Natural killer cell (primary cell): ENCODE data around the gene METRNL. TPM values are rescaled to one million over a fixed set of nuclear protein-coding genes. Genes with fewer than 3 reads are reported as not detected.

ENCODE experiments used
- ATAC-seq, 3 donors: fragments of 150-1000 bp in 2 of 3; fragments of 200-7000 bp in 1 of 3; cut with Tn5 transposase; 1 replicate in 1 of 3; 2 replicates in 2 of 3; pipeline ENCODE4 v1.10.0; 2021; ENCODE audit warnings: mild to moderate bottlenecking in 2 of 3, moderate library complexity in 2 of 3
- DNase-seq, 2 donors: peaks; one replicate each; pipeline versions ENCODE4 v3.0.0 to v3.0.0-alpha.2; 2013 to 2021; ENCODE audit warnings: mixed read lengths in 1 of 2
- H3K27ac ChIP-seq: one replicate; pipeline ENCODE4 v1.5.1; 2013; ENCODE audit warnings: mild to moderate bottlenecking, low read length
- H3K27me3 ChIP-seq: one replicate; pipeline ENCODE4 v1.6.1; 2013; ENCODE audit warnings: low read length; ENCODE audit not compliant: control insufficient read depth, insufficient read depth
- H3K36me3 ChIP-seq: one replicate; pipeline ENCODE4 v1.6.1; 2013; ENCODE audit warnings: low read length; ENCODE audit not compliant: control insufficient read depth, insufficient read depth
- H3K4me1 ChIP-seq: one replicate; pipeline ENCODE4 v1.6.1; 2013; ENCODE audit warnings: low read length; ENCODE audit not compliant: control insufficient read depth, insufficient read depth
- H3K4me3 ChIP-seq: one replicate; pipeline ENCODE4 v1.5.1; 2013; ENCODE audit warnings: low read length
- H3K9me3 ChIP-seq: one replicate; pipeline ENCODE4 v1.6.1; 2013; ENCODE audit warnings: low read length; ENCODE audit not compliant: control insufficient read depth, insufficient read depth
- H3K27ac Mint-ChIP-seq, 2 donors: one replicate each; pipeline ENCODE4 v1.8.0; 2022; ENCODE audit warnings: mild to moderate bottlenecking in 2 of 2, mixed read lengths in 2 of 2, moderate library complexity in 1 of 2
- H3K27me3 Mint-ChIP-seq, 2 donors: one replicate each; pipeline ENCODE4 v1.8.0; 2022; ENCODE audit warnings: low read depth in 2 of 2, mixed read lengths in 2 of 2
- H3K36me3 Mint-ChIP-seq: one replicate; pipeline ENCODE4 v1.8.0; 2022; ENCODE audit warnings: mixed read lengths
- H3K4me1 Mint-ChIP-seq, 2 donors: one replicate each; pipeline ENCODE4 v1.8.0; 2022; ENCODE audit warnings: mixed read lengths in 2 of 2
- H3K4me3 Mint-ChIP-seq: one replicate; pipeline ENCODE4 v1.8.0; 2022; ENCODE audit warnings: mild to moderate bottlenecking, moderate library complexity, mixed read lengths
- H3K9me3 Mint-ChIP-seq, 2 donors: one replicate each; pipeline ENCODE4 v1.8.0; 2022; ENCODE audit warnings: mixed read lengths in 2 of 2
- CTCF ChIP-seq: fragments of 200-600 bp; IDR thresholded peaks from one replicate; pipeline ENCODE4 v1.8.0; 2022; ENCODE audit warnings: antibody characterized with exemption
- WGBS: methylation state at CpG from one replicate; pipeline ENCODE4 v1.1.7; 2013; ENCODE audit warnings: missing lambda C conversion rate; ENCODE audit not compliant: insufficient coverage; 5-methylcytosine and 5-hydroxymethylcytosine counted together
- intact Hi-C: fragments of 100-400 bp; cut with micrococcal nuclease; formaldehyde crosslinking; loops from one replicate; pipeline ENCODE4 v1.14.2; 2022
- total RNA-seq, 4 donors: library from RNA; stranded (reverse); fragments of 120-200 nt in 1 of 4; gene quantifications; one replicate each; pipeline versions ENCODE4 v1.2.3 to v1.2.4, GENCODE V29; 2013 to 2022

METRNL gene
- total RNA-seq, 3 donors from 2014 or later (not counting 1 experiment from before 2014, with no cell fraction given): 227 to 390 (median 325) TPM

- H3K4me3 Mint-ChIP-seq: no peak overlapping the region
- 95% methylated on average over 25 of the region's 25 CpGs for WGBS
These were observed 29.3 kb downstream of the METRNL start for GRCh38 chr17:83108709-83109108.

GRCh38 chr17:83109386-83109785, 30.0 kb downstream of the METRNL start:
- no peak for TF ChIP-seq CTCF
- peaks cover 6 to 25% of the 10 kb centered on the region in 2 donors for H3K4me1 Mint-ChIP-seq
- H3K9me3 Mint-ChIP-seq: no peaks in the 10 kb centered on the region
- Histone ChIP-seq H3K4me1 (peaks cover 15% of the 10 kb centered on the region), H3K27ac (no peak overlapping the region), H3K4me3 (no peak overlapping the region), H3K36me3 (no peaks in the 10 kb centered on the region), H3K9me3 (no peaks in the 10 kb centered on the region), H3K27me3 (peaks cover 3% of the 10 kb centered on the region)
- H3K36me3 Mint-ChIP-seq: no peaks in the 10 kb centered on the region
- no peak for ATAC-seq
- no peak for DNase-seq
- intact Hi-C loops: no loop called here
- WGBS: 81% methylated on average over 11 of the region's 11 CpGs
- H3K4me3 Mint-ChIP-seq: no peak overlapping the region
- no peak overlapping the region for H3K27ac Mint-ChIP-seq
- peaks cover 7 to 17% of the 10 kb centered on the region in 2 donors for H3K27me3 Mint-ChIP-seq

More at GRCh38 chr17:83108709-83109108, 29.3 kb downstream of the METRNL start:
- Histone ChIP-seq H3K4me1 (peaks cover 20% of the 10 kb centered on the region), H3K27ac (no peak overlapping the region), H3K36me3 (no peaks in the 10 kb centered on the region), H3K4me3 (no peak overlapping the region), H3K27me3 (peaks cover 6% of the 10 kb centered on the region), H3K9me3 (no peaks in the 10 kb centered on the region)
- Mint-ChIP-seq H3K27me3 (peaks cover 7 to 17% of the 10 kb centered on the region in 2 donors), H3K4me1 (peaks cover 6 to 25% of the 10 kb centered on the region in 2 donors), H3K36me3 (no peaks in the 10 kb centered on the region), H3K9me3 (no peaks in the 10 kb centered on the region), H3K27ac (no peak overlapping the region)
- intact Hi-C loops: no loop called here
- DNase-seq (no peak), ATAC-seq (no peak)
- TF ChIP-seq CTCF: no peak

GRCh38 chr17:83109793-83110645, 30.6 kb downstream of the METRNL start:
- 75% methylated on average over 34 of the region's 37 CpGs for WGBS

More at GRCh38 chr17:83109793-83110645, 30.6 kb downstream of the METRNL start:
- Mint-ChIP-seq H3K4me1 (peaks cover 6 to 25% of the 10 kb centered on the region in 2 donors), H3K27me3 (peaks cover 7 to 17% of the 10 kb centered on the region in 2 donors), H3K27ac (no peak overlapping the region), H3K4me3 (no peak overlapping the region), H3K9me3 (no peaks in the 10 kb centered on the region), H3K36me3 (no peaks in the 10 kb centered on the region)
- Histone ChIP-seq H3K36me3 (no peaks in the 10 kb centered on the region), H3K27ac (no peak overlapping the region), H3K4me1 (peaks cover 15% of the 10 kb centered on the region), H3K4me3 (no peak overlapping the region), H3K9me3 (no peaks in the 10 kb centered on the region), H3K27me3 (peaks cover 3% of the 10 kb centered on the region)
- TF ChIP-seq CTCF: no peak
- DNase-seq: no peak
- ATAC-seq: no peak
- intact Hi-C loops: no loop called here
